HL-60 (cell line): Measurements from ENCODE around the gene RAP1B.

Source experiments
- TF ChIP-seq, protein P1 (sequence below): IDR thresholded peaks from one replicate; pipeline ENCODE4 v1.5.1; 2011; ENCODE audit warnings: low read length, control low read depth, inconsistent platforms; ENCODE audit not compliant: insufficient read depth
- TF ChIP-seq, protein P2 (sequence below): IDR thresholded peaks from 2 replicates; pipeline ENCODE4 v1.6.1; 2012; ENCODE audit warnings: low read depth; ENCODE audit not compliant: insufficient replicate concordance

- TF ChIP-seq, protein P1, sequence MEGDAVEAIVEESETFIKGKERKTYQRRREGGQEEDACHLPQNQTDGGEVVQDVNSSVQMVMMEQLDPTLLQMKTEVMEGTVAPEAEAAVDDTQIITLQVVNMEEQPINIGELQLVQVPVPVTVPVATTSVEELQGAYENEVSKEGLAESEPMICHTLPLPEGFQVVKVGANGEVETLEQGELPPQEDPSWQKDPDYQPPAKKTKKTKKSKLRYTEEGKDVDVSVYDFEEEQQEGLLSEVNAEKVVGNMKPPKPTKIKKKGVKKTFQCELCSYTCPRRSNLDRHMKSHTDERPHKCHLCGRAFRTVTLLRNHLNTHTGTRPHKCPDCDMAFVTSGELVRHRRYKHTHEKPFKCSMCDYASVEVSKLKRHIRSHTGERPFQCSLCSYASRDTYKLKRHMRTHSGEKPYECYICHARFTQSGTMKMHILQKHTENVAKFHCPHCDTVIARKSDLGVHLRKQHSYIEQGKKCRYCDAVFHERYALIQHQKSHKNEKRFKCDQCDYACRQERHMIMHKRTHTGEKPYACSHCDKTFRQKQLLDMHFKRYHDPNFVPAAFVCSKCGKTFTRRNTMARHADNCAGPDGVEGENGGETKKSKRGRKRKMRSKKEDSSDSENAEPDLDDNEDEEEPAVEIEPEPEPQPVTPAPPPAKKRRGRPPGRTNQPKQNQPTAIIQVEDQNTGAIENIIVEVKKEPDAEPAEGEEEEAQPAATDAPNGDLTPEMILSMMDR, result no peak
- TF ChIP-seq, protein P2, sequence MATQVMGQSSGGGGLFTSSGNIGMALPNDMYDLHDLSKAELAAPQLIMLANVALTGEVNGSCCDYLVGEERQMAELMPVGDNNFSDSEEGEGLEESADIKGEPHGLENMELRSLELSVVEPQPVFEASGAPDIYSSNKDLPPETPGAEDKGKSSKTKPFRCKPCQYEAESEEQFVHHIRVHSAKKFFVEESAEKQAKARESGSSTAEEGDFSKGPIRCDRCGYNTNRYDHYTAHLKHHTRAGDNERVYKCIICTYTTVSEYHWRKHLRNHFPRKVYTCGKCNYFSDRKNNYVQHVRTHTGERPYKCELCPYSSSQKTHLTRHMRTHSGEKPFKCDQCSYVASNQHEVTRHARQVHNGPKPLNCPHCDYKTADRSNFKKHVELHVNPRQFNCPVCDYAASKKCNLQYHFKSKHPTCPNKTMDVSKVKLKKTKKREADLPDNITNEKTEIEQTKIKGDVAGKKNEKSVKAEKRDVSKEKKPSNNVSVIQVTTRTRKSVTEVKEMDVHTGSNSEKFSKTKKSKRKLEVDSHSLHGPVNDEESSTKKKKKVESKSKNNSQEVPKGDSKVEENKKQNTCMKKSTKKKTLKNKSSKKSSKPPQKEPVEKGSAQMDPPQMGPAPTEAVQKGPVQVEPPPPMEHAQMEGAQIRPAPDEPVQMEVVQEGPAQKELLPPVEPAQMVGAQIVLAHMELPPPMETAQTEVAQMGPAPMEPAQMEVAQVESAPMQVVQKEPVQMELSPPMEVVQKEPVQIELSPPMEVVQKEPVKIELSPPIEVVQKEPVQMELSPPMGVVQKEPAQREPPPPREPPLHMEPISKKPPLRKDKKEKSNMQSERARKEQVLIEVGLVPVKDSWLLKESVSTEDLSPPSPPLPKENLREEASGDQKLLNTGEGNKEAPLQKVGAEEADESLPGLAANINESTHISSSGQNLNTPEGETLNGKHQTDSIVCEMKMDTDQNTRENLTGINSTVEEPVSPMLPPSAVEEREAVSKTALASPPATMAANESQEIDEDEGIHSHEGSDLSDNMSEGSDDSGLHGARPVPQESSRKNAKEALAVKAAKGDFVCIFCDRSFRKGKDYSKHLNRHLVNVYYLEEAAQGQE, result no peak
These were observed 31.4 kb upstream of the RAP1B start for GRCh38 chr12:68579254-68579653.
